ENCODE measurements around the gene LEFTY2.
"Not testable (repeated sequence)": the region's sequence is repeated elsewhere in the genome, so short reads cannot be mapped to it uniquely, and the experiment has no call there.

LEFTY2 gene

GRCh38 chr1:225953315-225953714, 12.3 kb upstream of the LEFTY2 start:
- no peak for DNase-seq (ENCODE audit: low read depth)

GRCh38 chr1:225950905-225951497, 10.0 kb upstream of the LEFTY2 start:
- no peak for DNase-seq (ENCODE audit: low read depth)

DNA sequence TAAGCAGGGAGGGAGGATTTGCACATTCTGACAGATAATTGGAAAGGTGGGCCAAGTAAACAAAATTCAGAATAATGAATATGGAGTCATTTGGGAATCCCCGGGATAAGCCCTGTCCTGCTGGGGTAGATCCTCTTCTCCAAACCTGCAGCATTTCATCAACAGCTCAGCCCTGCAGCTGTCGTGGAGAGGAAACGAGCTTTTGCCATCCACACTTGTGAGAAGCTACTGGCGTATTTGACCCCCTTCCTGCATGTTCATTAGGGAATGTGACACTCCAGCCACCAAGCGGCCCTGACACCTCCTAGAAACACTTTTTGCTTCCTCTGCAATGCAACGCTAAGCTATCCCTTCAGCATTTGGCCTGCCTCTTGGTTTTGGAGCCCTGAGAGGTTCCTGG, 8.0 kb upstream of the LEFTY2 start:
- no peak for DNase-seq (ENCODE audit: low read depth)

- no peak for DNase-seq (ENCODE audit: low read depth)
Measured at GRCh38 chr1:225946803-225947202, 5.8 kb upstream of the LEFTY2 start.

GRCh38 chr1:225946082-225946620, 5.1 kb upstream of the LEFTY2 start:
- no peak for DNase-seq (ENCODE audit: low read depth)

DNA sequence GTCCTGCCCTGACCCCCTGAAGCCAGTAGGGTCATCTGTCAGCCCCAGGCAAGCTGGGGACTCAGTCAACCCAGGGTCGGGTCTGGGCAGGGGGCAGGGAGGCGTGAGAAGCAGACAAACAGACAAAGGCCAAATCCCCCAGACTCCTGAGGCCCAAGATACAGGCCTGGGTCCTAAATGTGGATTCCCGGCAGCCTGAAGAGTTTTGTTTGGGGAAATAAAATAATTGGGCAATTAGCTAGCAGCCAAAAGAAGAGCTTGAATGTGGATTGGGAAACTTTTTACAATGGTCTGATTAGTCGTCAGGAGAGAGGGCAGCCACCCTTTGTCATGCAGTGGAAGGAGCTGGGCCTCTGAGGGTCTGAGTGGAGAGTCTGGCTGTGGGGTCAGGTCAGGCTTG, 4.5 kb upstream of the LEFTY2 start:
- DNase-seq (ENCODE audit: low read depth), result no peak

DNA sequence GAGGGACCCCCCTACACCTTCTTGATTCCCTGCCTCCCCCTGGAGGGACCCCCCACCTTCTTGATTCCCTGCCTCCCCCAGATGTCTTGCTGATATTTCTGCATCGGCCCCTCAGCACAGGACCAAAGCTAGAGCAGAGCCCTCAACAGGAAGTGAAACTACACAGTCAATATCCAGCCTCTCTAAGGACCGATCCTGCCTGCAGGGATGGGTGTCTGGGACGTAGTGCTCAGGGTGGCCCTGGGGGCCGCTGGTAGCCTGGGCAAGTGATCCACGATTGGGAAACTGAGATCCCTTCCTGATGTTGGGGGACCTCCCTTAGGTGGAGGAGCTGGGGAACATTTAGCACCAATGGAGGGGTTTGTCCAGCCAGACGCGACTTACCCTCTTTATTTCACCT, 3.9 kb upstream of the LEFTY2 start:
- no peak for DNase-seq (ENCODE audit: low read depth)

DNA sequence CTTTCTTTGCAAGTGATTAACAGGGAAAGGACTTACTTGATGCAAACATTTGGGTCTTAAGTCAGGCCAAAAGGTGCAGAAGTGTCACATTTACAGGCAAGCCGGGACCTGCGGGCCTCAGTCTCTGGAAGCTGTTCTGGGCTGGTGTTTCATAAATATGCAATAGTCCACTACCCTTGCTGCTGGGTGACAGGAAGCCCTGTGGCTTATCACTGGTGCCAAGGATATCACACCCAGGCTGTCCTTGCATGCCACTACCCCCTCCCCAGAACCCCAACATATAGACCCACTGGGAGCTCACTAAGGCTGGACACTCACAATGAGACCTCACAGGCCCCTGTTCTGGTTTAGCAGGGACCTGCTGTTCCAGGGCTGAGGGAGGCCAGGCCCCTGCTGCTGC, 3.4 kb upstream of the LEFTY2 start:
- DNase-seq (ENCODE audit: low read depth), result no peak

- DNase-seq (ENCODE audit: low read depth), result no peak
Measured at GRCh38 chr1:225943582-225943981, 2.6 kb upstream of the LEFTY2 start.

GRCh38 chr1:225942574-225942973, 1.6 kb upstream of the LEFTY2 start:
- DNase-seq (ENCODE audit: low read depth), result no peak

GRCh38 chr1:225941942-225942222, 862 bp upstream of the LEFTY2 start:
- DNase-seq (ENCODE audit: low read depth), result no peak

GRCh38 chr1:225940385-225941151, 452 bp downstream of the LEFTY2 start:
- no peak for DNase-seq (ENCODE audit: low read depth)

DNA sequence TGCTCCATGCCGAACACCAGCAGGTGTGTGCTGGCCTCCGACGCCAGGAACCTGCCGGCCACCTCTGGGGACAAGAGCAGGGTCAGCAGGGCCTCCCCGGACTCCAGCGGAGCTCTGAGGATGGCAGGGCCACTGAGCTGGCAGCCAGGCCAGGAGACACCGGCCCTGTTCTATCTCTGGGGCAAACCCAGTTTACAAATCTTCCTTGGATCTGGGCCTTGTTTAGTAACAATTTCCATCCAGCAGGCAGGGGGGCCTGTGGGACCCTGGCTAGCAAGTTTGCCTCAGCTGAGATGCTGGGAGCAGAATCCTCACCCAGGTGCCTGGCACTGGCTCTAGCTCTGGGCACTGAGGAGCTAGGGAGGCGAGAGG, 1.1 kb downstream of the LEFTY2 start:
- DNase-seq (ENCODE audit: low read depth), result not testable (repeated sequence)

GRCh38 chr1:225939097-225939938, 1.7 kb downstream of the LEFTY2 start:
- DNase-seq (ENCODE audit: low read depth), result not testable (repeated sequence)

DNA sequence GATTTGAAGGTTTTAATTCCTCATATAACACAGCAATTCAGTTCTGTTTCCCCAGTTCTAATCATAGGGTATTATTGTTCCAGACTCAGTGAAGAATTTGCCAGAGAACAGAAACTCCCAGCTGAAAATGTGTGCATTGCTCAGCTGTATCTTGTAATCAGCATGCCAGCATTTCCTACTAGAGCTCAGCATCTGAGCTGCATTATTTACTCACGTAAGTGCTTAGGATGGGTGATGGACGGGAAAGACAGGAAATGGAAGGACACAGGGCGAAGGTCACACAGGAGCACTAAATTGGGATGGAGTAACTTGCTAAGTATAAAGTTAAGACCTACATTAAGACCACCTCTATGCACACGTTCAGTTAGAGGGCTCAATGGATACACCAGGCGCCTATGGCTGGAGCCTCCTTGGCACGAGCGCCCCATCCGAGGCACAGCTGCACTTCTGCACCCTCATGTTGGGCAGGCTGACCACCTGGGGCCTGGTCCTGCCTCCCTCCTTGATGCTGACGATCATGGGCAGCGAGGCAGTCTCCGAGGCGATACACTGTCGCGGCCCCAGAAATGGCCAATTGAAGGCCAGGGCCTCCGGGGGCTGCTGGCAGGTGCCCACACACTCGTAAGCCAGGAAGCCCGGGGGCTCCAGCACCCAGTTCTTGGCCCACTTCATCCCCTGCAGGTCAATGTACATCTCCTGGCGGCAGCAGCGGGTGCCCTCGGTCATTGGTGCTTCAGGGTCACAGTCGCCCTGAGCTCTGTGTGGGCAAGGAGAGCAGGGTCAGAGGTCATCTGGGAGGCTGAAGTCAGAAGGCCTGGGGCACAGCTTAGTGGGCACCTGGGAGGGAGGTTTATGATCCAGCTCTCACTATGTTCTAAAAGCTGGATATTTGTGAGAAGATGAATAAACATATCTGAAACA, 3.7 kb downstream of the LEFTY2 start:
- no peak for DNase-seq (ENCODE audit: low read depth)

GRCh38 chr1:225936523-225936922, 4.5 kb downstream of the LEFTY2 start:
- no peak for DNase-seq (ENCODE audit: low read depth)

GRCh38 chr1:225936086-225936485, 4.9 kb downstream of the LEFTY2 start:
- not testable (repeated sequence) for DNase-seq (ENCODE audit: low read depth)

DNA sequence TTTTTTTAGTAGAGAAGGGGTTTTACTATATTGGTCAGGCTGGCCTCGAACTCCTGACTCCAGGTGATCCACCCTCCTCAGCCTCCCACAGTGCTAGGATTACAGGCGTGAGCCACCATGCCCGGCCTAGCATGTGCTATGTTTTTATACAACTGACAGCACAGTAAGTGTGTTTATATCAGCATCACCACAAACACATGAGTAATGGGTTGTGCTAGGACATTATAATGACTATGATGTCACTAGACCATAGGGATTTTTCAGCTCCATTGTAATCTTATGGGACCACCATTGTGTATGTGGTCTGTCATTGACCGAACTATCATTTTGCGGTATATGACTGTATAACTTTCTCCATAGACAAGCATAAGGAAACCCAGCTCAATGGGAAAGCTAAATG, 6.3 kb downstream of the LEFTY2 start:
- no peak for DNase-seq (ENCODE audit: low read depth)

GRCh38 chr1:225933072-225933471, 7.9 kb downstream of the LEFTY2 start:
- no peak for DNase-seq (ENCODE audit: low read depth)

GRCh38 chr1:225931270-225932136, 9.5 kb downstream of the LEFTY2 start:
- no peak for DNase-seq (ENCODE audit: low read depth)

- DNase-seq (ENCODE audit: low read depth), result no peak
Measured at GRCh38 chr1:225930566-225930965, 10.5 kb downstream of the LEFTY2 start.
